A549 (cell line): ENCODE data around the gene PEPD. TPM values are rescaled to one million over a fixed set of nuclear protein-coding genes. Genes with fewer than 3 reads are reported as not detected.

Experiments used
- ATAC-seq, 2 experiments: fragments of 200-7000 bp in 1 of 2; fragments of >200 bp in 1 of 2; cut with Nextera tagmentation in 1 of 2; cut with Tn5 transposase in 1 of 2; 3 replicates each; pipeline versions ENCODE4 v1.8.0 to v1.9.1; 2018 to 2020; ENCODE audit warnings: mild to moderate bottlenecking in 1 of 2, moderate library complexity in 1 of 2
- CTCF ChIA-PET: fragments of 300-600 bp; sonication (Branson Sonifier 250); formaldehyde crosslinking; extraction: SDS; loops from one replicate; lab custom pipeline; 2021; ENCODE audit warnings: antibody characterized with exemption, inconsistent platforms; lab: Yijun Ruan, JAX
- POLR2A ChIA-PET: fragments of 350-600 bp; formaldehyde crosslinking; extraction: SDS; loops from one replicate; lab custom pipeline; 2021; ENCODE audit warnings: antibody characterized with exemption, inconsistent platforms; lab: Yijun Ruan, JAX
- DNase-seq, 2 experiments: peaks; one replicate each; pipeline versions ENCODE4 v3.0.0 to v3.0.0-alpha.2; 2011 to 2016; ENCODE audit warnings: low read depth in 1 of 2, low spot score in 1 of 2
- FAIRE-seq: peaks from 2 replicates; lab custom pipeline; 2011; peaks lifted over from hg19 to GRCh38; lab: Jason Lieb, UNC
- H3K27ac ChIP-seq, 2 experiments: fragments of >200 bp; sonication (Bioruptor Twin); formaldehyde crosslinking; 3 replicates each; pipeline ENCODE4 v1.5.1; 2016 to 2017
- H3K4me1 ChIP-seq: fragments of >200 bp; sonication (Bioruptor Twin); formaldehyde crosslinking; 3 replicates; pipeline ENCODE4 v1.6.1; 2016
- H3K4me2 ChIP-seq: fragments of >200 bp; sonication (Bioruptor Twin); formaldehyde crosslinking; 3 replicates; pipeline ENCODE4 v1.6.1; 2016
- H3K4me3 ChIP-seq: fragments of >200 bp; sonication (Bioruptor Twin); formaldehyde crosslinking; 3 replicates; pipeline ENCODE4 v1.5.1; 2016
- H3K9me3 ChIP-seq: fragments of >200 bp; sonication (Bioruptor Twin); formaldehyde crosslinking; 3 replicates; pipeline ENCODE4 v1.6.1; 2016
- BHLHE40 ChIP-seq: IDR thresholded peaks from 2 replicates; pipeline ENCODE4 v1.6.1; 2012; ENCODE audit warnings: low read depth, low read length, inconsistent platforms
- CBX2 ChIP-seq: fragments of 200-600 bp; sonication (generic); IDR thresholded peaks from 2 replicates; pipeline ENCODE4 v1.6.1; 2016; ENCODE audit warnings: low read depth, mild to moderate bottlenecking, borderline replicate concordance
- FOXS1 ChIP-seq: fragments of 250-450 bp; sonication (Bioruptor Pico); IDR thresholded peaks from 2 replicates; pipeline ENCODE4 v1.5.0; 2020; ENCODE audit warnings: mild to moderate bottlenecking, moderate library complexity
- HDAC2 ChIP-seq: fragments of 200-600 bp; sonication (generic); IDR thresholded peaks from 2 replicates; pipeline ENCODE4 v1.6.1; 2016
- HEYL ChIP-seq: fragments of 250-450 bp; sonication (Bioruptor Pico); IDR thresholded peaks from 2 replicates; pipeline ENCODE4 v1.8.0; 2021; ENCODE audit warnings: mild to moderate bottlenecking, moderate library complexity
- HOXB13 ChIP-seq: fragments of 250-450 bp; sonication (Bioruptor Pico); IDR thresholded peaks from 2 replicates; pipeline ENCODE4 v1.5.0; 2020; ENCODE audit warnings: low read depth, mild to moderate bottlenecking, moderate library complexity
- JUN ChIP-seq, 2 experiments: fragments of >200 bp; sonication (Bioruptor Twin); formaldehyde crosslinking; IDR thresholded peaks; 2 replicates in 1 of 2; 3 replicates in 1 of 2; pipeline ENCODE4 v1.6.1; 2016 to 2017
- KDM5A ChIP-seq: fragments of 200-600 bp; sonication (generic); IDR thresholded peaks from 2 replicates; pipeline ENCODE4 v1.6.1; 2016; ENCODE audit warnings: antibody characterized with exemption, mild to moderate bottlenecking
- NFE2L2 ChIP-seq: fragments of 150-350 bp; conservative IDR thresholded peaks from 2 replicates; pipeline ENCODE4 v1.6.1; 2014; ENCODE audit warnings: low read length
- RCOR1 ChIP-seq: fragments of 150-350 bp; IDR thresholded peaks from 2 replicates; pipeline ENCODE4 v1.6.1; 2014; ENCODE audit warnings: antibody characterized with exemption, low read length, low read depth
- ZFP36 ChIP-seq: fragments of 450-650 bp; IDR thresholded peaks from 2 replicates; pipeline ENCODE4 v1.6.1; 2014; ENCODE audit warnings: borderline replicate concordance; ENCODE audit not compliant: partially characterized antibody
- WGBS: methylation state at CpG from one replicate; pipeline ENCODE4 v1.1.6; 2017; ENCODE audit errors: missing lambda C conversion rate; 5-methylcytosine and 5-hydroxymethylcytosine counted together
- polyA plus RNA-seq, 4 experiments: library from polyadenylated mRNA; depleted of rRNA in 3 of 4; stranded (reverse); fragments of >200 nt; fragmentation: RNase III in 1 of 4; extraction: RNeasy Plus Mini Kit Qiagen cat#74134 plus additional on column Dnase treatment in 1 of 4; gene quantifications; 2 replicates in 3 of 4; 3 replicates in 1 of 4; pipeline ENCODE4 v1.2.3, GENCODE V29; 2011 to 2017
- TF ChIP-seq, protein P1 (sequence below): IDR thresholded peaks from 2 replicates; pipeline ENCODE4 v1.6.1; 2012; ENCODE audit warnings: low read depth, borderline replicate concordance
- TF ChIP-seq, protein P2 (sequence below): IDR thresholded peaks from 2 replicates; pipeline ENCODE4 v1.6.1; 2012

The PEPD gene
- polyA plus RNA-seq, 2 of the 4 experiments (the other 2 are of a cell fraction) = 85.5 to 100 TPM

DNA sequence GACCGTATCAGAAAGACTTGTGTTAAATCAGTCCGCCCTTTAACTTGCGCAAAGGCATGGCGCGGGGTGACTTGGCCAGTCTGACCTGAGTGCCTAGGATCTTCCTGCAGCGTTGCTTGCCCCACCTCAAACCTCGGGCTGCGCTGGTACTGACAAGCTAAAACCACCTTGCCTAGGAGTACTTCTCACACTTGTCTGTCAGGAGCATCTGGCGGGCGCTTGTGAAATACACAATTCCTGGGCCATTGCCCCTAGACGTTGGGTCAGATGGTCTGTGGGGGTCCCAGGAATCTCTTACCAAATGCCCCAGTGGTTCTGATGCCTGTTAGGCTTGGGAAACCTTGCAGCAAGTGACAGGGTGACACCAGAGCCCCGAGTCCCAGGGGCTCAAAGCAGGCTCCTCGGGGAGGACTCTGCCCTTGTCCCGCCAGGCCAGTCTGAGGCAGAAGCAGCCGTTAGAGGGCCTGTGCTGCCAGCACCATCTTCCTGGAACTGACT, 135.2 kb downstream of the PEPD start:
- Histone ChIP-seq H3K27ac (no peak overlapping the region), H3K4me1 (peaks cover 7% of the 10 kb centered on the region; the same call in 2 of the 3 replicates), H3K4me2 (no peak overlapping the region), H3K4me3 (no peak overlapping the region), H3K9me3 (no peaks in the 10 kb centered on the region)
- WGBS = 88% methylated on average over 15 of the region's 15 CpGs
- no peak for FAIRE-seq
- ATAC-seq = no peak
- TF ChIP-seq KDM5A (no peak), JUN (IDR thresholded peaks at IDR 0.05) (0 out of 5 replicates have a peak, but pooled peaks of 1 of the 2 experiments have one; percentile 6), HOXB13 (no peak)
- TF ChIP-seq, protein P1, sequence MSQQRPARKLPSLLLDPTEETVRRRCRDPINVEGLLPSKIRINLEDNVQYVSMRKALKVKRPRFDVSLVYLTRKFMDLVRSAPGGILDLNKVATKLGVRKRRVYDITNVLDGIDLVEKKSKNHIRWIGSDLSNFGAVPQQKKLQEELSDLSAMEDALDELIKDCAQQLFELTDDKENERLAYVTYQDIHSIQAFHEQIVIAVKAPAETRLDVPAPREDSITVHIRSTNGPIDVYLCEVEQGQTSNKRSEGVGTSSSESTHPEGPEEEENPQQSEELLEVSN = no peak
- POLR2A ChIA-PET = interaction anchor here (0.5 to 2.5 kb wide), 4 partner anchors 9 to 84 kb away, joined by 4 to 12 read pairs (median 7); partner anchors contain the start of genes CEBPA and CEBPG
- CTCF ChIA-PET = interaction anchor here (0.5 to 36.3 kb wide), 10 partner anchors 8 to 410 kb away, joined by 3 to 881 read pairs (median 14); partner anchors contain the start of genes CEBPA, CEBPG and KCTD15
- DNase-seq = no peak

DNA sequence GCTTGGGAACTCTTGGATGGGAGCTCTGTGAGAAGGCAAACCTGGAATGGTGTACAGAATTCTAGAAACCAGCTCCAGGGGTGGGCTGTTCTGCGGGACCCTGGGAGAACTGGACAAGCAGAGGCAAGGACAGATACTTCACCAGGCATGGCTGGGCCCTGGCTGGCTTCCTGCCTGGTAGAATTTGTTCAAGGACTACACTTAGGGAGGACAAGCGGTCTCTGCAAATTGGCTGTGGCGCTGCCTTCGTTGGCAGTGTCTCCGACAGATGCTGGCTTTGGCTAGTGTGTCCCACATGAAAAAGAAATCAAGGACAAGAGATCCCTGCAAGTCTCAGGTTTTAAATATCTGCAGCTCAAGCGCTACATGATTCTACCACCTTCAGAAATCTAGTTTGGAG, 135.6 kb downstream of the PEPD start:
- CTCF ChIA-PET = interaction anchor here (0.5 to 36.3 kb wide), 11 partner anchors 10 to 411 kb away, joined by 3 to 881 read pairs (median 7); partner anchors contain the start of genes CEBPA, CEBPG and KCTD15
- Histone ChIP-seq H3K9me3 (no peaks in the 10 kb centered on the region), H3K27ac (no peak overlapping the region), H3K4me2 (no peak overlapping the region), H3K4me3 (no peak overlapping the region), H3K4me1 (peaks cover 7% of the 10 kb centered on the region; the same call in 2 of the 3 replicates)
- DNase-seq (no peak), FAIRE-seq (peak; percentile 28), ATAC-seq (no peak)
- POLR2A ChIA-PET = interaction anchor here (1.6 to 2.5 kb wide), 3 partner anchors 9 to 83 kb away, joined by 5 to 12 read pairs (median 9); partner anchors contain the start of genes CEBPA and CEBPG
- WGBS = 89% methylated on average over 6 of the region's 6 CpGs
- TF ChIP-seq HDAC2 (no peak), RCOR1 (no peak), NFE2L2 (no peak), ZFP36 (no peak)

- no peak for FAIRE-seq
- WGBS = 95% methylated on average over 8 of the region's 8 CpGs
- Histone ChIP-seq H3K4me2 (no peak overlapping the region), H3K4me1 (peaks cover under 1% of the 10 kb centered on the region; the same call in 2 of the 3 replicates), H3K9me3 (no peaks in the 10 kb centered on the region), H3K27ac (no peak overlapping the region), H3K4me3 (no peak overlapping the region)
- TF ChIP-seq FOXS1 (CRISPR knock-in tag) (no peak), HEYL (no peak), BHLHE40 (no peak)
- TF ChIP-seq, protein P2, sequence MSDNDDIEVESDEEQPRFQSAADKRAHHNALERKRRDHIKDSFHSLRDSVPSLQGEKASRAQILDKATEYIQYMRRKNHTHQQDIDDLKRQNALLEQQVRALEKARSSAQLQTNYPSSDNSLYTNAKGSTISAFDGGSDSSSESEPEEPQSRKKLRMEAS = no peak
- ChIA-PET CTCF (interaction anchor here (0.7 to 36.3 kb wide), 11 partner anchors 9 to 241 kb away, joined by 3 to 881 read pairs (median 7); partner anchors contain the start of genes CEBPA and CEBPG), POLR2A (interaction anchor here (1.0 to 2.5 kb wide), 4 partner anchors 8 to 150 kb away, joined by 8 to 12 read pairs (median 9); partner anchors contain the start of genes CEBPA and CEBPG)
- DNase-seq = no peak
- no peak for ATAC-seq
These were observed 136.6 kb downstream of the PEPD start for GRCh38 chr19:33384983-33385382.

DNA sequence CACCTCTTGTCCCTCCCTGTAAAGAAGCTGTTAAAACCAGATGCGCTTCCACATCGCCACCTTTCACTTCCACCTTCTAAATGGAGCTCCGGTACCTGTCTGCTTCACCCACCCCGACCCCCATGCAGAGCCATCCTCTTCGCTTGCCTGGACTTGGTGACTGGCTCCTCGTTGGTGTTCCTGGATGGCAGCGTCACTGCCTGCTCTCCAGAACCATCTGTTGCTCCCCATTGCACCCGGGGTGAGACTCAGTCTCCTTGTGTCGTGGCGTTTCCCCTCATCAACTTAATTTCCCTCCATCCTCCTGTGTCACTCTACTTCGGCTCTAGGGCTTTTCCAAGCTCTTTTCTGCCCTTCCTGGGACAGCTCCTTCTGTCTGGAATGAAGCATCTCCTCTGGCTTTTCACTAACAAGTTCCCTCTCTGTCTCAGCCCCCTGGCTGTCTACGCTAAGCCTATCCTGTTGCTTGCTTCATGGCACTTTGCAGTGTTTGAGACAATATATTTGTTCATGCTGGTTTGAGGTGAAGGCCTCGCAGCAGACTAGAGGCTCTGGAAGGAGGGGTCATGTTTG, 137.8 kb downstream of the PEPD start:
- FAIRE-seq (peak; percentile 13), ATAC-seq (no peak), DNase-seq (no peak)
- Histone ChIP-seq H3K4me3 (no peak overlapping the region), H3K4me1 (no peaks in the 10 kb centered on the region; the same call in 2 of the 3 replicates), H3K27ac (no peak overlapping the region), H3K4me2 (no peak overlapping the region), H3K9me3 (no peaks in the 10 kb centered on the region)
- ChIA-PET POLR2A (interaction anchor here (1.6 to 2.5 kb wide), 3 partner anchors 10 to 81 kb away, joined by 9 to 19 read pairs (median 12); partner anchors contain the start of genes CEBPA and CEBPG), CTCF (interaction anchor here (0.7 to 36.3 kb wide), 14 partner anchors 9 to 394 kb away, joined by 3 to 881 read pairs (median 6); partner anchors contain the start of genes CEBPA and CEBPG)
- WGBS = 91% methylated on average over 13 of the region's 13 CpGs
- TF ChIP-seq ZFP36 (peak; percentile 42), CBX2 (no peak)
